NK-92 treated with Interleukin-12 subunit alpha and Interleukin-12 subunit beta, amount 100 ng/mL, for 24 hours (cell line): ENCODE measurements around the gene CCBE1.

Experiments
- DNase-seq: peaks from one replicate; lab custom pipeline; 2025; lab: John Stamatoyannopoulos, UW

Gene CCBE1

GRCh38 chr18:59619816-59620215 is 77.4 kb downstream of the CCBE1 start:
- no peak for DNase-seq

- DNase-seq, result no peak
These were observed 79.7 kb downstream of the CCBE1 start for GRCh38 chr18:59617468-59617932.

GRCh38 chr18:59616501-59616900 is 80.7 kb downstream of the CCBE1 start:
- DNase-seq, result no peak

GRCh38 chr18:59613903-59614302 is 83.3 kb downstream of the CCBE1 start:
- DNase-seq, result no peak

GRCh38 chr18:59612381-59612780 is 84.8 kb downstream of the CCBE1 start:
- no peak for DNase-seq

- no peak for DNase-seq
These were observed 86.6 kb downstream of the CCBE1 start for GRCh38 chr18:59610546-59611140.

- DNase-seq, result no peak
These were observed 87.6 kb downstream of the CCBE1 start for GRCh38 chr18:59609654-59610053.

- no peak for DNase-seq
These were observed 89.8 kb downstream of the CCBE1 start for GRCh38 chr18:59607471-59607870.

- DNase-seq, result no peak
These were observed 90.2 kb downstream of the CCBE1 start for GRCh38 chr18:59607078-59607379.

GRCh38 chr18:59606193-59607077 is 90.8 kb downstream of the CCBE1 start:
- no peak for DNase-seq

- DNase-seq, result no peak
These were observed 91.5 kb downstream of the CCBE1 start for GRCh38 chr18:59605633-59606192.

GRCh38 chr18:59604877-59605276 is 92.3 kb downstream of the CCBE1 start:
- DNase-seq, result no peak

- no peak for DNase-seq
These were observed 100.2 kb downstream of the CCBE1 start for GRCh38 chr18:59597049-59597448.

- DNase-seq, result no peak
These were observed 103.9 kb downstream of the CCBE1 start for GRCh38 chr18:59593291-59593717.

GRCh38 chr18:59592624-59593023 is 104.6 kb downstream of the CCBE1 start:
- no peak for DNase-seq

GRCh38 chr18:59582395-59582794 is 114.8 kb downstream of the CCBE1 start:
- DNase-seq, result no peak

GRCh38 chr18:59579509-59579908 is 117.7 kb downstream of the CCBE1 start:
- no peak for DNase-seq

GRCh38 chr18:59577386-59577655 is 119.9 kb downstream of the CCBE1 start:
- DNase-seq, result no peak

- no peak for DNase-seq
These were observed 120.5 kb downstream of the CCBE1 start for GRCh38 chr18:59576541-59577385.

GRCh38 chr18:59575995-59576394 is 121.2 kb downstream of the CCBE1 start:
- no peak for DNase-seq

- no peak for DNase-seq
These were observed 123.3 kb downstream of the CCBE1 start for GRCh38 chr18:59573962-59574361.

GRCh38 chr18:59571902-59572301 is 125.3 kb downstream of the CCBE1 start:
- DNase-seq, result no peak

- no peak for DNase-seq
These were observed 126.4 kb downstream of the CCBE1 start for GRCh38 chr18:59570796-59571195.
